ENCODE measurements around the gene DEF6.

Gene DEF6

GRCh38 chr6:35297601-35298481 is at the start of gene DEF6:
TSS of gene DEF6 (plus strand) at chr6:35297818. CDS start at chr6:35297857, 39 bp downstream.
- H3K4me1 Mint-ChIP-seq = peaks cover 54% of the 10 kb centered on the region
- no peaks in the 10 kb centered on the region for H3K9me3 Mint-ChIP-seq
- CTCF ChIA-PET = interaction anchor here (0.6 to 8.6 kb wide), 20 partner anchors 9 to 438 kb away, joined by 3 to 174 read pairs (median 4); partner anchors contain the start of genes FANCE, PPARD and RPL10A
- H3K36me3 Mint-ChIP-seq = peaks cover 44% of the 10 kb centered on the region
- H3K27ac Mint-ChIP-seq = peak within 1 kb of the TSS; percentile 97
- H3K4me3 Mint-ChIP-seq = peak within 1 kb of the TSS; percentile 88
- H3K27me3 Mint-ChIP-seq = no peaks in the 10 kb centered on the region
- peak; percentile 94 for DNase-seq

DNA sequence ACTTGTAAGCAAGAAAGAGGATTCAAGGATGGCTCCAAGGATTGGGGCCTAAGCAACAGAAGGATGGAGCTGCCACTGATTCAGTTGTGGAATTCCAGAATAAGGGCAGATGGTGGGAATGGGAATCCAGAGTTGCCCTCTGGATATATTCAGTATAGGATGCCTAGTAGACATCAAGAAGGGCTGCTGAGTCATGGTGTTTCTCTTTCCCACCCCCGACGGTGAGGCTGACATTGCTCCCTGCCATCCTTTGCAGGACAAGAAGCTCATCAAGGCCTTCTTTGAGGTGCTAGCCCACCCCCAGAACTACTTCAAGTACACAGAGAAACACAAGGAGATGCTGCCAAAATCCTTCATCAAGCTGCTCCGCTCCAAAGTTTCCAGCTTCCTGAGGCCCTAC is 49.3 kb upstream of the DEF6 start:
- no peak overlapping the region for H3K27ac Mint-ChIP-seq
- H3K4me1 Mint-ChIP-seq = peaks cover 18% of the 10 kb centered on the region
- CTCF ChIA-PET = interaction anchor here (0.9 to 1.9 kb wide), 4 partner anchors 8 to 264 kb away, joined by 3 to 6 read pairs (median 4); no protein-coding TSS in a partner anchor
- H3K27me3 Mint-ChIP-seq = no peaks in the 10 kb centered on the region
- no peaks in the 10 kb centered on the region for H3K9me3 Mint-ChIP-seq
- no peak for DNase-seq
- H3K36me3 Mint-ChIP-seq = no peaks in the 10 kb centered on the region
- H3K4me3 Mint-ChIP-seq = no peak overlapping the region

DNA sequence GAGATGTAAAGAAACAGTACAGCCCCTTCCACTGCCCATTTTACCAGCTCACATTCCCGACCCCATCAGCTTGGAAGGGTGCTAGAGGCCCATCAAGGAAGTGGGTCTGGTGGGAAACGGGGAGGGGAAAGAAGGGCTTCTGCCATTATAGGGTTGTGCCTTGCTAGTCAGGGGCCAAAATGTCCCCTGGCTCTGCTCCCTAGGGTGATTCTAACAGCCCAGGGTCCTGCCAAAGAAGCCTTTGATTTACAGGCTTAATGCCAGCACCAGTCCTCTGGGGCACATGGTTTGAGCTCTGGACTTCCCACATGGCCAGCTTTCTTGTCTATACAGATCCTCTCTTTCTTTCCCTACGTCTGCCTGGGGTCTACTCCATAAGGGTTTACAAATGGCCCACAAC is 48.7 kb upstream of the DEF6 start:
- CTCF ChIA-PET = interaction anchor here (0.9 to 1.9 kb wide), 4 partner anchors 9 to 265 kb away, joined by 3 to 6 read pairs (median 4); no protein-coding TSS in a partner anchor
- H3K27ac Mint-ChIP-seq = no peak overlapping the region
- DNase-seq = no peak
- H3K4me3 Mint-ChIP-seq = no peak overlapping the region
- no peaks in the 10 kb centered on the region for H3K27me3 Mint-ChIP-seq
- no peaks in the 10 kb centered on the region for H3K36me3 Mint-ChIP-seq
- peaks cover 18% of the 10 kb centered on the region for H3K4me1 Mint-ChIP-seq
- no peaks in the 10 kb centered on the region for H3K9me3 Mint-ChIP-seq

- Mint-ChIP-seq H3K27me3 (no peaks in the 10 kb centered on the region), H3K9me3 (no peaks in the 10 kb centered on the region), H3K27ac (no peak overlapping the region), H3K4me1 (peaks cover 18% of the 10 kb centered on the region), H3K4me3 (no peak overlapping the region), H3K36me3 (no peaks in the 10 kb centered on the region)
- DNase-seq = no peak
- CTCF ChIA-PET = no interaction called here
These were observed 45.7 kb upstream of the DEF6 start for GRCh38 chr6:35251949-35252348.

DNA sequence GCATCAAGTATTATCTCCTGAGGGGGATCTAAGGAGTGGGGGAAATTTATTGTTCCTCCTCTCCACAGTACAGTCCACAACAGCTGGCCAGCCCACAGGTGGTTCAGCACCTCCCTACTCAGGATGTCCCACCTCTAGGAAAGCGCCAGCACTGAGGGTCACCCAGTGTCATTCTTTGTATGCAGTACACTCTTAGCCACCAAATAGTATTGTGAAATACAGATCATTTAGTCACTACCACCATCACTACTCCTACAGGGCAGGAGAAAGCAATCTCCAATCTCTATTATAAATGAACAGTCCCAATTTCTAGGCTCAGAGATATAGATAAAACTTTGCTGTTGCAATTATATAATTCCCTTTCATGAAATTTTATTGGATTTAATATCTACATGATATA is 44.4 kb upstream of the DEF6 start:
- Mint-ChIP-seq H3K27ac (no peak overlapping the region), H3K4me1 (peaks cover 15% of the 10 kb centered on the region), H3K27me3 (no peaks in the 10 kb centered on the region), H3K9me3 (no peaks in the 10 kb centered on the region), H3K4me3 (no peak overlapping the region), H3K36me3 (no peaks in the 10 kb centered on the region)
- DNase-seq = no peak
- CTCF ChIA-PET = no interaction called here

GRCh38 chr6:35258336-35258735 is 39.3 kb upstream of the DEF6 start:
- no peaks in the 10 kb centered on the region for H3K9me3 Mint-ChIP-seq
- no peaks in the 10 kb centered on the region for H3K27me3 Mint-ChIP-seq
- CTCF ChIA-PET = interaction anchor here (0.8 to 2.3 kb wide), 2 partner anchors 9 to 10 kb away, joined by 3 to 6 read pairs; no protein-coding TSS in a partner anchor
- no peak for DNase-seq
- H3K4me3 Mint-ChIP-seq = peak overlapping the region; percentile 96
- H3K27ac Mint-ChIP-seq = peak overlapping the region; percentile 88
- H3K4me1 Mint-ChIP-seq = peaks cover 38% of the 10 kb centered on the region
- H3K36me3 Mint-ChIP-seq = peaks cover 2% of the 10 kb centered on the region

DNA sequence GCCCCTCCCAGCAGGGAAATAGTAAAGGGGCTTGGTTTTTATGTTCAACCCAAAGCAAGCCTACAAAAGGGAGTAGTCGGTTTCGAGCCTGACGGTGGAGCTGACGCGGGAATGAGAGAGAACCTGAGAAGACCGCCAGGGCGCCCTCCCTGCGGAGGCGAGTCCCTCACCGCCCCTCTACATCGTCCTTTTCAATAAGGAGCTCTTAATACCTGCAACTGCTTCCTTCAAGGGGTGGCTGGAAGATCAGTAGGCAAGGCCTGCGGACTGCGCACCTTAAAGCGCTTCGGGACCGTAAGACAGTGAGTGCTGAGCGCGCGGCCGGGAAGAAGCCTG is 38.8 kb upstream of the DEF6 start:
- no peak for DNase-seq
- Mint-ChIP-seq H3K4me3 (peak overlapping the region; percentile 96), H3K4me1 (peaks cover 40% of the 10 kb centered on the region), H3K27ac (peak overlapping the region; percentile 88), H3K9me3 (no peaks in the 10 kb centered on the region), H3K27me3 (no peaks in the 10 kb centered on the region), H3K36me3 (peaks cover 2% of the 10 kb centered on the region)
- CTCF ChIA-PET = interaction anchor here (0.8 to 2.3 kb wide), 2 partner anchors 9 to 10 kb away, joined by 3 to 6 read pairs; no protein-coding TSS in a partner anchor

- Mint-ChIP-seq H3K4me1 (peaks cover 45% of the 10 kb centered on the region), H3K9me3 (no peaks in the 10 kb centered on the region), H3K27ac (peak within 1 kb of the TSS; percentile 88), H3K27me3 (no peaks in the 10 kb centered on the region), H3K4me3 (peak within 1 kb of the TSS; percentile 96), H3K36me3 (peaks cover 5% of the 10 kb centered on the region)
- DNase-seq = peak; percentile 93
- CTCF ChIA-PET = interaction anchor here (0.8 to 2.3 kb wide), 2 partner anchors 8 to 11 kb away, joined by 3 to 6 read pairs; no protein-coding TSS in a partner anchor
These were observed 38.2 kb upstream of the DEF6 start, which contains the start of gene ZNF76 for GRCh38 chr6:35259194-35259947. TSS of gene ZNF76 (plus strand) at chr6:35259735. CDS start at chr6:35281152, 21,417 bp downstream.

GRCh38 chr6:35259948-35260590 is 37.5 kb upstream of the DEF6 start:
- peak; percentile 81 for DNase-seq
- CTCF ChIA-PET = no interaction called here
- H3K4me3 Mint-ChIP-seq = peak overlapping the region; percentile 96
- H3K4me1 Mint-ChIP-seq = peaks cover 47% of the 10 kb centered on the region
- peak overlapping the region; percentile 88 for H3K27ac Mint-ChIP-seq
- no peaks in the 10 kb centered on the region for H3K27me3 Mint-ChIP-seq
- H3K9me3 Mint-ChIP-seq = no peaks in the 10 kb centered on the region
- peaks cover 5% of the 10 kb centered on the region for H3K36me3 Mint-ChIP-seq

DNA sequence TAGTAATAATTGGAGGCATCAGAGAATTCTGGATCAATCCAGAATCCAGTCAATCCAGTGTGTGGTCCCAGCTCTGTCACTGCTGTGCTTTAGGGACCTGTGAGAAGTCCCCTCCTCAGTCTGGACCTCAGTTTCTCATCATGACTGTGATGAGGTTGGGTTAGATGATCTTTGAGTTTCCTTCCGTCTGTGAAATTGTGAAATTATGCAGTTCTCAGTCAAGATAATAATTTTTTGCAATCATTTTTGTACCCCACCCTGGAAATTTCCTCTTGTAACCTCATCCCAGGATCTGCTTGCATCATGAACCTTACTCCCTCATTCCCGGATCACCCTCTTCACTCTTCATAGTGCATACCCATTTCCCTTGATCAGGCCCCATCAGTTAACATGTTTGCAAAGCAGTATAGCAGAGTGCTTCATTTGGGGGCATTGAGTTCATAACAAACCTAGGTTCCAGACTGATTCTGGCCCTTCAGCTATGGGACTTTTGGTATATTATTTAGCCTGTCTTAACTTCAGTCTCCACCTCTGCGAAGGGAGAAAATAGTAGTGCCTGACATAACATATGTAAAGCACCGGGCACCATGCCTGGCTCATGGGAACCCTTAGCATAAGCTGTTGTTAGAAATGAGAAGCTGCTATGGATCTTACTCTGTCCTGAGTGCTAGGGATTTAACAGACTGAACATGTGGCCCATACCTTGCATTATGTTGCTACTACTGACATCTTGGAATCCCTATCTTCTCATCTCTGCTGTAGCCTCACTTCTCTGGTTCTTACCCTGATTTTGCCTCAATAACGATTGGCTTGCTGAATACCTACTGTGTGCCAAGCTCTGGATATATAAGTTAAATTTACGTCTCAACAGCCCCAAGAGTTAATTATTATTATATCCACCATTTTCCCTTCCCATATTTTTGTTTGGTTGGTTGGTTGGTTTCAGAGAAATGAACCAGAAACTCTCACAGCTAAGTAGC is 36.7 kb upstream of the DEF6 start:
- peaks cover 5% of the 10 kb centered on the region for H3K36me3 Mint-ChIP-seq
- peaks cover 47% of the 10 kb centered on the region for H3K4me1 Mint-ChIP-seq
- no peak for DNase-seq
- H3K27me3 Mint-ChIP-seq = no peaks in the 10 kb centered on the region
- H3K9me3 Mint-ChIP-seq = no peaks in the 10 kb centered on the region
- peak overlapping the region; percentile 96 for H3K4me3 Mint-ChIP-seq
- peak overlapping the region; percentile 88 for H3K27ac Mint-ChIP-seq
- CTCF ChIA-PET = no interaction called here

DNA sequence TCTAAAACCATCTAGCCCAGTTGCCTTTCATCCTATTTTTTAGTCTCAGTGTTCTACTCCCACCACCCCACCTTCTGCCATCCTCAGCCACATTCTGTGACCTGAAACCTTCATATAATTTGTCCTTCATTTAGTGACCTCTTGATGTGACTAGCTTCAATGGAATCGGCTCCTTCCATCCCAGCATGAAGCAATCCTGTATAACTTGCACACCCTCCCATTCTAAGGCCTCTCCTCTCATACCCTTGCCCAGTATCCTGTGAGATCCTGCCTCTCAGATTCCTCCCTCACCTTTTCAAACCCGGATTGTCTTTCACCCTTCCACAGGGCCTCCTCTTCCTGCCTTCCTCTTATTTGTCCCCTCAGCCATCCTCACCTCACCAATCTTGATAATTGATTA is 35.0 kb upstream of the DEF6 start:
- CTCF ChIA-PET = no interaction called here
- Mint-ChIP-seq H3K27me3 (no peaks in the 10 kb centered on the region), H3K9me3 (no peaks in the 10 kb centered on the region), H3K27ac (no peak overlapping the region), H3K4me1 (peaks cover 45% of the 10 kb centered on the region), H3K4me3 (no peak overlapping the region), H3K36me3 (peaks cover 5% of the 10 kb centered on the region)
- no peak for DNase-seq

GRCh38 chr6:35264550-35265274 is 32.9 kb upstream of the DEF6 start:
- H3K27me3 Mint-ChIP-seq = no peaks in the 10 kb centered on the region

More at GRCh38 chr6:35264550-35265274, 32.9 kb upstream of the DEF6 start:
- Mint-ChIP-seq H3K27ac (no peak overlapping the region), H3K4me1 (peaks cover 36% of the 10 kb centered on the region), H3K9me3 (no peaks in the 10 kb centered on the region), H3K4me3 (no peak overlapping the region), H3K36me3 (peaks cover 5% of the 10 kb centered on the region)
- CTCF ChIA-PET = interaction anchor here (1.8 kb wide), 1 partner anchor 23 kb away, joined by 3 read pairs; no protein-coding TSS in a partner anchor
- DNase-seq = no peak

All from activated naive CD4-positive, alpha-beta T cell treated with anti-CD3 and anti-CD28 coated beads, Interleukin-2, amount 10 ng/mL, durations not matched to agents 7 days and 5 days (primary cell).